ENCODE measurements around the gene PRR32. TPM values are rescaled to one million over a fixed set of nuclear protein-coding genes. Genes with fewer than 3 reads are reported as not detected.

PRR32 gene
- total and polyA plus RNA-seq, 9 of the 15 experiments (the other 6 are each of a cell fraction or from before 2014, with no cell fraction given): not detected

DNA sequence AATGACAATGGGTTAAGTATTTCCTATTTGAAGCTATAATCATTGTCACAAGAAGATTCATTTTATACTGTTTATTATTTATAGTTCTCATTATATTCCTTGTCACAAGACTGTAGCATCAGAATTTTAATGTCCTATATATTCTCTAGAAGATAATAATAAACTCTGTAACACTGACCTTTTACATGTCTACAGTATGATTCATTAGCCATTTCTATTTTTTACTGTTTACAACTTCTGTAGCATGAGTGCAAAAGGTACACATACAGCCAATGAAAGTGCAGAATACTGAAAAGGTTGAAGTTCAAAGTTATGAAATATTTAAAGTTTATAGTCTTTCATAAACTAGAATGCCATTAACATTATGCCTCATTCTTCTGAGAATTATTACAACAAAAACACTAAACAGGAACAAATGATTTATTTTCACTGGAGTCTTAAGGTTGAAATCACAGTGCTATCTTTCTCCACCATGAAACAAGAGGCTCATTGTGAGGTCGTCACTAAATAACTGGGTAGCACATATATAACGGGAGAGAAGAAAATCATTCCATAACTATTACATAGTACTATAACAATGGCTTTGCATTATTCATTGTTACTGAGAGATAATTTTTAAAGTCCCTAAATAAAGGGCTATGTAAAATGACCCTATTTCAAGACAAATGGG, 4.9 kb downstream of the PRR32 start:
- BruUV-seq (replicated peaks): no TSS peak
- 0% methylated on average over 2 of the region's 2 CpGs for WGBS (ENCODE audit: insufficient coverage, low coverage, missing lambda C conversion rate)
- DNase-seq (ENCODE audit: extremely low read depth in 1 of 4, low spot score in 3 of 4) (no peak), ATAC-seq (no peak), FAIRE-seq (no peak)
- CTCF ChIA-PET (ENCODE audit: low intra/inter-chr PET ratio): no interaction called here
- Histone ChIP-seq H3K9me1 (ENCODE audit: control insufficient read depth, insufficient read depth, low read length) (no peaks in the 10 kb centered on the region), H3K36me3 (ENCODE audit: control insufficient read depth, insufficient read depth, low read length) (no peaks in the 10 kb centered on the region), H3K9me3 (replicated peaks; ENCODE audit: control insufficient read depth, insufficient read depth, low read depth, low read length) (no peaks in the 10 kb centered on the region), H3K4me2 (ENCODE audit: insufficient read depth, low read length) (no peak overlapping the region), H3K9ac (ENCODE audit: insufficient read depth in 1 of 2, low read depth in 2 of 2, low read length in 2 of 2) (no peak overlapping the region), H4K20me1 (replicated peaks; ENCODE audit: control insufficient read depth, insufficient read depth, low read length) (no peaks in the 10 kb centered on the region), H3K4me1 (replicated peaks in 1 of 2; ENCODE audit: control insufficient read depth in 2 of 2, insufficient read depth in 2 of 2, low read length in 2 of 2) (no peaks in the 10 kb centered on the region), H3K27me3 (ENCODE audit: control insufficient read depth in 2 of 2, insufficient read depth in 2 of 2, low read length in 2 of 2) (no peaks in the 10 kb centered on the region), H2AFZ (ENCODE audit: low read depth, low read length) (no peak overlapping the region), H3K27ac (ENCODE audit: extremely low read depth, low read depth, low read length) (no peak overlapping the region), H3K79me2 (ENCODE audit: control insufficient read depth, insufficient read depth, low read length) (no peaks in the 10 kb centered on the region), H3K4me3 (no peak overlapping the region)
- POLR2A ChIA-PET: no interaction called here
- in situ Hi-C loops (cut with MboI): no loop called here
- intact Hi-C loops (cut with micrococcal nuclease): no loop called here
- no peak for TF ChIP-seq ZNF175 (CRISPR knock-in tag; IDR thresholded peaks at IDR 0.05; ENCODE audit: low read depth)
- TF ChIP-seq, protein P1, sequence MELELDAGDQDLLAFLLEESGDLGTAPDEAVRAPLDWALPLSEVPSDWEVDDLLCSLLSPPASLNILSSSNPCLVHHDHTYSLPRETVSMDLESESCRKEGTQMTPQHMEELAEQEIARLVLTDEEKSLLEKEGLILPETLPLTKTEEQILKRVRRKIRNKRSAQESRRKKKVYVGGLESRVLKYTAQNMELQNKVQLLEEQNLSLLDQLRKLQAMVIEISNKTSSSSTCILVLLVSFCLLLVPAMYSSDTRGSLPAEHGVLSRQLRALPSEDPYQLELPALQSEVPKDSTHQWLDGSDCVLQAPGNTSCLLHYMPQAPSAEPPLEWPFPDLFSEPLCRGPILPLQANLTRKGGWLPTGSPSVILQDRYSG (tag; conservative IDR thresholded peaks at IDR 0.05; ENCODE audit: low read depth): no peak
- TF ChIP-seq, protein P2, sequence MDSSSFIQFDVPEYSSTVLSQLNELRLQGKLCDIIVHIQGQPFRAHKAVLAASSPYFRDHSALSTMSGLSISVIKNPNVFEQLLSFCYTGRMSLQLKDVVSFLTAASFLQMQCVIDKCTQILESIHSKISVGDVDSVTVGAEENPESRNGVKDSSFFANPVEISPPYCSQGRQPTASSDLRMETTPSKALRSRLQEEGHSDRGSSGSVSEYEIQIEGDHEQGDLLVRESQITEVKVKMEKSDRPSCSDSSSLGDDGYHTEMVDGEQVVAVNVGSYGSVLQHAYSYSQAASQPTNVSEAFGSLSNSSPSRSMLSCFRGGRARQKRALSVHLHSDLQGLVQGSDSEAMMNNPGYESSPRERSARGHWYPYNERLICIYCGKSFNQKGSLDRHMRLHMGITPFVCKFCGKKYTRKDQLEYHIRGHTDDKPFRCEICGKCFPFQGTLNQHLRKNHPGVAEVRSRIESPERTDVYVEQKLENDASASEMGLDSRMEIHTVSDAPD (CRISPR knock-in tag; IDR thresholded peaks at IDR 0.05): no peak
- no peak for TF ChIP-seq ZSCAN29 (IDR thresholded peaks at IDR 0.05)
- TF ChIP-seq, protein P3, sequence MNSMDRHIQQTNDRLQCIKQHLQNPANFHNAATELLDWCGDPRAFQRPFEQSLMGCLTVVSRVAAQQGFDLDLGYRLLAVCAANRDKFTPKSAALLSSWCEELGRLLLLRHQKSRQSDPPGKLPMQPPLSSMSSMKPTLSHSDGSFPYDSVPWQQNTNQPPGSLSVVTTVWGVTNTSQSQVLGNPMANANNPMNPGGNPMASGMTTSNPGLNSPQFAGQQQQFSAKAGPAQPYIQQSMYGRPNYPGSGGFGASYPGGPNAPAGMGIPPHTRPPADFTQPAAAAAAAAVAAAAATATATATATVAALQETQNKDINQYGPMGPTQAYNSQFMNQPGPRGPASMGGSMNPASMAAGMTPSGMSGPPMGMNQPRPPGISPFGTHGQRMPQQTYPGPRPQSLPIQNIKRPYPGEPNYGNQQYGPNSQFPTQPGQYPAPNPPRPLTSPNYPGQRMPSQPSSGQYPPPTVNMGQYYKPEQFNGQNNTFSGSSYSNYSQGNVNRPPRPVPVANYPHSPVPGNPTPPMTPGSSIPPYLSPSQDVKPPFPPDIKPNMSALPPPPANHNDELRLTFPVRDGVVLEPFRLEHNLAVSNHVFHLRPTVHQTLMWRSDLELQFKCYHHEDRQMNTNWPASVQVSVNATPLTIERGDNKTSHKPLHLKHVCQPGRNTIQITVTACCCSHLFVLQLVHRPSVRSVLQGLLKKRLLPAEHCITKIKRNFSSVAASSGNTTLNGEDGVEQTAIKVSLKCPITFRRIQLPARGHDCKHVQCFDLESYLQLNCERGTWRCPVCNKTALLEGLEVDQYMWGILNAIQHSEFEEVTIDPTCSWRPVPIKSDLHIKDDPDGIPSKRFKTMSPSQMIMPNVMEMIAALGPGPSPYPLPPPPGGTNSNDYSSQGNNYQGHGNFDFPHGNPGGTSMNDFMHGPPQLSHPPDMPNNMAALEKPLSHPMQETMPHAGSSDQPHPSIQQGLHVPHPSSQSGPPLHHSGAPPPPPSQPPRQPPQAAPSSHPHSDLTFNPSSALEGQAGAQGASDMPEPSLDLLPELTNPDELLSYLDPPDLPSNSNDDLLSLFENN (IDR thresholded peaks at IDR 0.05; ENCODE audit: low read depth in 2 of 2, low read length in 2 of 2): no peak
- TF ChIP-seq, protein P4, sequence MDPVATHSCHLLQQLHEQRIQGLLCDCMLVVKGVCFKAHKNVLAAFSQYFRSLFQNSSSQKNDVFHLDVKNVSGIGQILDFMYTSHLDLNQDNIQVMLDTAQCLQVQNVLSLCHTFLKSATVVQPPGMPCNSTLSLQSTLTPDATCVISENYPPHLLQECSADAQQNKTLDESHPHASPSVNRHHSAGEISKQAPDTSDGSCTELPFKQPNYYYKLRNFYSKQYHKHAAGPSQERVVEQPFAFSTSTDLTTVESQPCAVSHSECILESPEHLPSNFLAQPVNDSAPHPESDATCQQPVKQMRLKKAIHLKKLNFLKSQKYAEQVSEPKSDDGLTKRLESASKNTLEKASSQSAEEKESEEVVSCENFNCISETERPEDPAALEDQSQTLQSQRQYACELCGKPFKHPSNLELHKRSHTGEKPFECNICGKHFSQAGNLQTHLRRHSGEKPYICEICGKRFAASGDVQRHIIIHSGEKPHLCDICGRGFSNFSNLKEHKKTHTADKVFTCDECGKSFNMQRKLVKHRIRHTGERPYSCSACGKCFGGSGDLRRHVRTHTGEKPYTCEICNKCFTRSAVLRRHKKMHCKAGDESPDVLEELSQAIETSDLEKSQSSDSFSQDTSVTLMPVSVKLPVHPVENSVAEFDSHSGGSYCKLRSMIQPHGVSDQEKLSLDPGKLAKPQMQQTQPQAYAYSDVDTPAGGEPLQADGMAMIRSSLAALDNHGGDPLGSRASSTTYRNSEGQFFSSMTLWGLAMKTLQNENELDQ (CRISPR knock-in tag; IDR thresholded peaks at IDR 0.05; ENCODE audit: borderline replicate concordance): no peak
- no peak for TF ChIP-seq ZSCAN32 (CRISPR knock-in tag; IDR thresholded peaks at IDR 0.05)
- no peak for TF ChIP-seq ZNF253 (CRISPR knock-in tag; conservative IDR thresholded peaks at IDR 0.05)
- TF ChIP-seq NEUROD1 (IDR thresholded peaks at IDR 0.05; ENCODE audit: borderline replicate concordance, low read depth, low read length, partially characterized antibody): no peak
- no peak for TF ChIP-seq JUN (IDR thresholded peaks at IDR 0.05; ENCODE audit: borderline replicate concordance, low read depth, low read length)
- TF ChIP-seq JUN (CRISPR knock-in tag; IDR thresholded peaks at IDR 0.05; ENCODE audit: borderline replicate concordance): no peak
